HG02981 (cell line): ENCODE measurements around the gene TMEM145.
"Not testable (repeated sequence)": the region's sequence is repeated elsewhere in the genome, so short reads cannot be mapped to it uniquely, and the experiment has no call there.

ENCODE experiments used
- ATAC-seq: cut with Tn5 transposase; IDR thresholded peaks from one replicate; pipeline ENCODE4 v1.9.1; 2021; ENCODE audit warnings: mild to moderate bottlenecking, moderate library complexity; ENCODE audit not compliant: unreplicated experiment

The TMEM145 gene

DNA sequence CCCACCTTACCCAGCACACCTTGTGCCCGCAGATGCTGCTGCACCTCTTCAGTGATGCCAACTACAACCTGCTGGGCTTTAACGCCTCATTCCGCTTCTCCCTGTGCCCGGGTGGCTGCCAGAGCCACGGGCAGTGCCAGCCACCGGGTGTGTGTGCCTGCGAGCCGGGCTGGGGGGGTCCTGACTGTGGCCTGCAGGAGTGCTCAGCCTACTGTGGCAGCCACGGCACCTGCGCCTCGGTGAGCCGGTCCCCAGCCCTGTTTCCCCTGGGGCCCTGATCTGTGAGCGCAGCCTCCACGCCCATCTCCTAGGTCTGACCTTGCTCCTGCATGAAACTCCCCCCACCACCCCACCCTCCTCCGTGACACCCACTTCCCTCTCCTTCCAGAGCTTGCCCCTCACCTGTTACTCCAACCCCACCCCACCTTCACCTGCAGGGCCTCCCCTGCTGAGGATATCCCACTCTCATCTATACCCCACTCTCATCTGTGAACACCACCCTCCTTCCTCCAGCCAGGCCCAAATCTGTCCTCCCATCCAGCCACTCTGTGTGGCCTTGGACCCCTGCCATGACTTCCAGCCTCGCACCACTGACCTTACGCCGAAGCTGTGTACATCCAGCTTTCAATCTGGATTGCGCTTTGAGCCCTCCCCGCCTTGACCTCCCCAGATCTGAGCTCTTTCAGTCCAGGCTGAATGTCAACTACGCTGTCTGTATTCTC, 21.0 kb downstream of the TMEM145 start:
- no peak for ATAC-seq

DNA sequence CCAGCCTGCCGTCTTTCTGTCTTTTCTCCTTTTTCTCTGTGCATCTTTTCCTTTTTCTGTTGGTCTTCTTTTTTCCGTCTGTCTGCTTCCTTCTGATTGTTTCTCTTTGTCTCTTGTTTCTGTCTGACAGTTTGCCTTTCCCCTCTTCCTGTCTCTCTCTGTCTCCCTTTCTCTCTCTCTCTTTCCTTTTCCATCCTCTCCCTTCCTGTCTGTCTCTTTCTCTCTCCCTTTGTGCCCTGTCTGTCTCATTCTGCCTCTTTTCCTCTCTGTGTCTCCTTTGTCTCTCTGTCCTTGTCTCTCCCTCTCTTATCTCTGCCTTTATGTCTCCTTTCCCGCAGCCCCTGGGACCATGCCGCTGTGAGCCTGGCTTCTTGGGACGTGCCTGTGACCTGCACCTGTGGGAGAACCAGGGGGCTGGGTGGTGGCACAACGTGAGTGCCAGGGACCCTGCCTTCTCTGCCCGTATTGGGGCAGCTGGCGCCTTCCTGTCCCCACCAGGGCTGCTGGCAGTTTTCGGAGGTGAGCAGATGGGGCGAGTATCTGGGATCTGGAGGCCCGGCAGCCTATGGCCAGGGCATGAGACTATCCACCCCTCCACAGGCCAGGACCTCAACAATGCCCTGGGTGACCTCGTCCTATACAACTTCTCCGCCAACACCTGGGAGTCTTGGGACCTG, 21.7 kb downstream of the TMEM145 start:
- no peak for ATAC-seq

DNA sequence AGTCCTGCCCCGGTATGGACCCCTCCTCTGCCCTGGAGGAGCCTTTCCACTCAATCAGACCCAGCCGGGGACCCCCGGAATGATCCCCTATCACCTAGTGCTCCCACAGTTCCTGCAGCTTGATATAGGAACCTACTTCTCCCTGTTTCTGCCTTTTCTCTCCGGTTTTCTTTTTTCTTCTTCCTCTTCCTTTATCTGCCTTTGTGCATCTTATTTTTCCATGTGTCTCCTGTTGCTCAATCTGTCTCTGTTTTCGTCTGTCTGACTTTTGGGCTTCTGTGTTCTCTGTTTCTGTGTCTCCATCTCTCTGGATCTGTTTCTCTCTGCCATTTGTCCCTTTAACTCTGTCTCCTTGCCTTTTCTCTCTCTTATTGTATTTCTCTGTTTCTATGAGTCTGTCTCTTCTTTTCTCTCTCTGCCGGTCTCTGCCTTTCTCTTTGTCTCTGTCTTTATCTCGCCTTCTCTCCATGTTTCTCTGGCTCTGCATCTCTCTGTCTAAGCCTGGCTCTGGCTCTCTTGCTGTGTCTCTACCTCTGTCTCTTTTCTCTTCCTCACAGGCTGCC, 22.3 kb downstream of the TMEM145 start:
- no peak for ATAC-seq

DNA sequence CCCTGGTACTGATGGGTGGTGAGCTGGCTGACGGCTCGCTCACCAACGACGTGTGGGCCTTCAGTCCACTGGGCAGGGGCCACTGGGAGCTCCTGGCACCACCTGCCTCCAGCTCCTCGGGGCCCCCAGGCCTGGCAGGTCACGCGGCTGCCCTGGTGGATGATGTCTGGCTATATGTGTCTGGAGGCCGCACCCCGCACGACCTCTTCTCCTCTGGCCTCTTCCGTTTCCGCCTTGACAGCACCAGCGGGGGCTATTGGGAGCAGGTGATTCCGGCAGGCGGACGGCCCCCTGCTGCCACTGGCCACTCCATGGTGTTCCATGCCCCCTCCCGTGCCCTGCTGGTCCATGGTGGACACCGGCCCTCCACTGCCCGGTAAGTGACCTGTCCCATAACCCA, 22.9 kb downstream of the TMEM145 start:
- ATAC-seq = no peak

DNA sequence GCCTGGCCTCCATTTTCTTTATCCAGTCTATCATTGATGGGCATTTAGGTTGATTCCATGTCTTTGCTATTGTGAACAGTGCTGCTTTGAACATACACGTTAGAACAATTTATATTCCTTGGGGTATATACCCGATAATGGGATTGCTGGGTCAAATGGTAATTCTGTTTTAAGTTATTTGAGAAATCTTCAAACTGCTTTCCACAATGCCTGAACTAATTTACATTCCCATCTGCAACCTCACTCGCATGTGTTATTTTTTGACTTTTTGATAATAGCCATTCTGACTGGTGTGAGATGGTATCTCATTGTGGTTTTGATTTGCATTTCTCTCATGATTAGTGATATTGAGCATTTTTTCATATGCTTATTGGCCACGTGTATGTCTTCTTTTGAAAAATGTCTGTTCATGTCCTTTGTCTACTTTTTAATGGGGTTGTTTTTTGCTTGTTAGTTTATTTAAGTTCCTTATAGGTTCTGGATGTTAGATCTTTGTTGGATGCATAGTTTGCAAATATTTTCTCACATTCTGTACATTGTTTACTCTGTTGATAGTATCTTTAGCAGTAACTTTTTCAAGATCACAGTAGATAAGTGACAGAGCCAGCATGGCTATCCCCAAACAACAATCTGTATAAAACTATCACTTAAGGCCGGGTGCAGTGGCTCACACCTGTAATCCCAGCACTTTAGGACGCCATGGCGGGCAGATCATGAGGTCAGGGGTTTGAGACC, 26.2 kb downstream of the TMEM145 start:
- ATAC-seq = not testable (repeated sequence)

DNA sequence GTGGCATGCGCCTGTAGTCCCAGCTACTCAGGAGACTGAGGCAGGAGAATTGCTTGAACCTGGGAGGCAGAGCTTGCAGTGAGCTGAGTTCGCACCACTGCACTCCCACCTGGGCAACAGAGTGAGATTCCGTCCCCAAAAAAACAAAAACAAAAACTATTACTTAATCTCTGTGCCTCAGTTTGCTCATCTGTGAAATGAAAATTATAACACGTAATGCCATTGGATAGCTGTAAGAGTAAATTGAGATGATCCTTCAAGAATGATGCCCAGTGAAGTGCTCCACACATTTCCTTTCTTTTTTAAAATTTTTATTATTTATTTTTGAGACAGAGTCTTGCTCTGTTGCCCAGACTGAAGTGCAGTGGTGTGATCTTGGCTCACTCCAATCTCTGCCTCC, 26.8 kb downstream of the TMEM145 start:
- ATAC-seq = not testable (repeated sequence)

DNA sequence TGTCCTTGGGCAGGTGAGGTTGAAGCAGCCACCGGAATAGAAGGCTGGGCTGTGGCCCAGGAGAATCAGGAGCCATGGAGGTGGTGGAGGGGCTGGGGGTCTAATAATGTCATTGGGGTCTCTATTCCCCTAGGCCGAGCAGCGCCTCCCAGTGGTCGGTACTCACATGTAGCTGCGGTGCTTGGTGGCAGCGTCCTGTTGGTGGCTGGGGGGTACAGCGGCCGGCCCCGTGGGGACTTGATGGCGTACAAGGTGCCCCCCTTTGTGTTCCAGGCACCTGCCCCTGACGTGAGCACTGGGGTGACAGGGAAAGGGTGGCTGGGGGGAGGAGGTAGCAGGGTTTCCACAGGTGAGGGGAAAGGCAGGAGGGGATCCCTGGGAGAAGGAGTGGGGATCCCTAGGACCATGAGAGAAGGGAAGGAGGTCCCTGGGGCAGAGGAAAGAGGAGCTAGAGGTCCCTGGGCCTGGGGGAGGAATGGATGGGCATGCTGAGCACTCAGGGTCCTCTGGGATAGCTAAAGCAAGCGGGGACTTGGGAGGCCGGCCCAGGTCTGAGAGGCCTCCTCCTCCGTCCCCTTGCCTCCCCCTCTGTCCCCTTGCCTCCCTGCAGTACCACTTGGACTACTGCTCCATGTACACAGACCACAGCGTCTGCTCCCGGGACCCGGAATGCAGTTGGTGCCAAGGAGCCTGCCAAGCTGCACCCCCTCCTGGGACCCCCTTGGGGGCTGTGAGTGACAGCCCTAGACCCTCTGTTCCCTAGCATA, 30.4 kb downstream of the TMEM145 start:
- ATAC-seq = no peak

GRCh38 chr19:42344336-42344893, 31.3 kb downstream of the TMEM145 start:
- no peak for ATAC-seq

GRCh38 chr19:42345191-42345812, 32.2 kb downstream of the TMEM145 start:
- no peak for ATAC-seq

- no peak for ATAC-seq
These were observed 35.1 kb downstream of the TMEM145 start for GRCh38 chr19:42348211-42348610.

- ATAC-seq = no peak
These were observed 36.4 kb downstream of the TMEM145 start for GRCh38 chr19:42349378-42350107.

GRCh38 chr19:42350417-42350816, 37.3 kb downstream of the TMEM145 start:
- no peak for ATAC-seq

DNA sequence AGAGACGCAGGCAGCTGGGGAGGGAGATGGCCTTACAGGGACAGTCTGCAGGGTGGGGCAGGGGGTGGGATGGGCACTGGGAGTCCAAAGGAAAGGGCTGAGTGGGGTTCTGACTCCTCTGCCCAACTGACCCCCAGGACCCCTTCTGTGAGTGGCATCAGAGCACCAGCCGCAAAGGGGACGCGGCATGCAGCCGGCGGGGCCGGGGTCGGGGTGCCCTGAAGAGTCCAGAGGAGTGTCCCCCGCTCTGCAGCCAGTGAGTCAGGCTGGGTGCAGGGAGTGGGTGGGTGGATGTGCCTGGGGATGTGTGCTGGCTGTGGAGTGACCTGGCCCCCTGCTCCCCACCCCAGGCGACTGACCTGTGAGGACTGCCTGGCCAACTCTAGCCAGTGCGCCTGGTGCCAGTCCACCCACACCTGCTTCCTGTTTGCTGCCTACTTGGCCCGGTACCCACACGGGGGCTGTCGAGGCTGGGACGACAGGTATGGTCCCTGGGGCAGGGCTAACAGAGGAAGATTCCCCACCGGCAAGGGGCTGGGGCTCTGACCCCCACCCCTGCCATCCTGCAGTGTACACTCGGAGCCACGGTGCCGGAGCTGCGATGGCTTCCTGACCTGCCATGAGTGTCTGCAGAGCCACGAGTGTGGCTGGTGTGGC, 38.1 kb downstream of the TMEM145 start:
- no peak for ATAC-seq

DNA sequence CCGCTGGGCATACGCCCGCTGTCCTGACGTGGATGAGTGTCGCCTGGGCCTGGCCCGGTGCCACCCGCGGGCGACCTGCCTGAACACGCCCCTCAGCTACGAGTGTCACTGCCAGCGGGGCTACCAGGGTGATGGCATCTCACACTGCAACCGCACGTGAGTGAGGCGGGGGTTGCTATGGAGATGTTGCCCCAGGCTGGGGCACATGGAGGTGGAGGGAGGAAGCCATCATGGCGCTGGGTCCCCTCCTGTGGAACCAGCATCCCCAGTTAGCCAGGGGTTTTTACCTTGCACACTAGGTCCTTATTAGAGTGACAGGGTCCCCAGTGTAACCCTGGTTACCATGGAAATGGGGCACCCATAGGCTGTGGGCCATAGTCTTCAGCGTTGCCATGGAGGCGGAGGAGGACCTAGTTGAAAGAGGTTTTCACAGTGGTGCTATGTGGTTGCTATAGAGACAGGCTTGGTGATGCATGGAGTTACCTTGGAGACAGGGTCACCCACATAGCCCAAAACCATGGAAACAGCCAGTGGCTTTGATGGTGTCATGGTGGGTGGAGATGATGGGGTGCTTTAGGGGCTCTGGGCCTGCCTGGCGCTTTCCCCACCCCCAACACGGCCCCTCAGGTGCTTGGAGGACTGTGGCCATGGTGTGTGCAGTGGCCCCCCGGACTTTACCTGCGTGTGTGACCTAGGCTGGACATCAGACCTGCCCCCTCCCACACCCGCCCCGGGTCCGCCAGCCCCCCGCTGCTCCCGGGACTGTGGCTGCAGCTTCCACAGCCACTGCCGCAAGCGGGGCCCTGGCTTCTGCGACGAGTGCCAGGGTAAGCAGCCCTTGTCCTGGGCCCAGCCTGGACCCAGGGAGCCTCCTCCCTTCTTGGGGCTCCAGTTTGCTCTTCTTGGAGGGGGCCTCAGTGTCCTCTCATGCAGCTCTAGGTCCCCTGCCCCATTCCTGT, 39.5 kb downstream of the TMEM145 start:
- no peak for ATAC-seq

DNA sequence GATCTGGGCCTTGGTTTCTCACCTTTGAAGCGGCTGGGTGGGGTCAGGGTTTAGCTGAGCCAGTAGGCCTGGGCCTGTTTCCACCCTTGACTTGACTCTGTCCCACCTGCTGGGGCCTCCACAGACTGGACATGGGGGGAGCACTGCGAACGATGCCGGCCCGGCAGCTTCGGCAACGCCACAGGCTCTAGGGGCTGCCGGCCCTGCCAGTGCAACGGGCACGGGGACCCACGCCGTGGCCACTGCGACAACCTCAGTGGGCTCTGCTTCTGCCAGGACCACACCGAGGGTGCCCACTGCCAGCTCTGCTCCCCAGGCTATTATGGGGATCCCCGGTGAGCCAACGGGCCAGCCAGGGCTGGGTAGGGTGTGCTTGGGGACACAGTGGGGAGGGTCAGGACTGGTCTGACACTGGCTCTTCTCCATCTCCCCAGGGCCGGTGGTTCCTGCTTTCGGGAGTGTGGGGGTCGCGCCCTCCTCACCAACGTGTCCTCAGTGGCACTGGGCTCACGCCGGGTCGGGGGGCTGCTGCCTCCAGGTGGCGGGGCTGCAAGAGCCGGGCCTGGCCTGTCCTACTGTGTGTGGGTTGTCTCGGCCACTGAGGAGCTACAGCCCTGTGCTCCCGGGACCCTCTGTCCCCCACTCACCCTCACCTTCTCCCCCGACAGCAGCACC, 40.4 kb downstream of the TMEM145 start:
- ATAC-seq = no peak

DNA sequence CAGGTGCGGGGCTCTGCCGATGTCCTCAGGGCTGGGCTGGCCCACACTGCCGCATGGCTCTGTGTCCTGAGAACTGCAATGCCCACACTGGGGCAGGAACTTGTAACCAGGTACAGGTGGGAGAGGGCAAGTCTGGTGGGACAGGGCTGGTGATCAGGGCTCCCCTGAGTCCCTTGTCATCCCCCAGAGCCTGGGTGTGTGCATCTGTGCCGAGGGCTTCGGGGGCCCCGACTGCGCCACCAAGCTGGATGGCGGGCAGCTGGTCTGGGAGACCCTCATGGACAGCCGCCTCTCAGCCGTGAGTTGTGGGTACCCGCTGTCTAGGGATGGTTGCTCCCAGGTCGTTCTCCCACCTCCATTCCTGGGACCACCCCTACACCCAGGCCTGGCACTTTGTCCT, 42.8 kb downstream of the TMEM145 start:
- ATAC-seq = no peak

DNA sequence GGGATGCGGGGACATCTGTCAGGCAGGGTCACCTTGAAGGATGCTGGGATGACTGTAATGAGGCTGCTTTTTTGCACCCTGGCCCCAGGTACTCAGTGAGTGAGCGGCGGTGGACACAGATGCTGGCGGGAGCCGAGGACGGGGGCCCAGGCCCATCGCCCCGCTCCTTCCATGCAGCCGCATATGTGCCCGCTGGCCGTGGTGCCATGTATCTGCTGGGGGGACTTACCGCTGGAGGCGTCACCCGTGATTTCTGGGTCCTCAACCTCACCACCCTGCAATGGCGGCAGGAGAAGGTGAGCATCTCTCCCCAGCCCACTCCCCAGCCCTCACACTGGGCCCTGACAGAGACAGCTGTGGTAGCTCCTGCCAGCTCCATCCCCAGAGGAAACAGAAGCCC, 43.6 kb downstream of the TMEM145 start:
- ATAC-seq = no peak
